ENCODE results near the gene MRPS11.
"Not testable (repeated sequence)": the region's sequence is repeated elsewhere in the genome, so short reads cannot be mapped to it uniquely, and the experiment has no call there.

Gene MRPS11

DNA sequence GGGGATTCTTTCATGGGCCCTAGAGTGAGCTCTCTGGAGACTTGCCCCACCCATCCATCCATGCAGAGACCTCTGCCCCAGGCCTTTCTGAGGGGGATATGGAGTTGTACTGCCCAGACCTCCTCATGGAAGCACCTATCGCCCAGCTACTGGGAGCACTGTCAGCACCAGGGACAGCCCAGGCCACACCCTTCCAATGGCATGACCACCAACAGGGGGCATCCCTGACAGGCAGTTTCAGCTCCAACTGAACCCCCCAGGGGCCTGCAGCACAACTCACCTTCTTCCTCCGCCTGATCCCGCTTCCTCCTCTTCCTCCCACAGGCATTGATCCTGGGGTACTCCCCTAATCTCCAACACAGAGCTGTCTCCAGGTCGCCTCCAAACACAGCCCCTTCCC is 21.8 kb downstream of the MRPS11 start:
- DNase-seq (ENCODE audit: low read depth in 2 of 2), result no peak

DNA sequence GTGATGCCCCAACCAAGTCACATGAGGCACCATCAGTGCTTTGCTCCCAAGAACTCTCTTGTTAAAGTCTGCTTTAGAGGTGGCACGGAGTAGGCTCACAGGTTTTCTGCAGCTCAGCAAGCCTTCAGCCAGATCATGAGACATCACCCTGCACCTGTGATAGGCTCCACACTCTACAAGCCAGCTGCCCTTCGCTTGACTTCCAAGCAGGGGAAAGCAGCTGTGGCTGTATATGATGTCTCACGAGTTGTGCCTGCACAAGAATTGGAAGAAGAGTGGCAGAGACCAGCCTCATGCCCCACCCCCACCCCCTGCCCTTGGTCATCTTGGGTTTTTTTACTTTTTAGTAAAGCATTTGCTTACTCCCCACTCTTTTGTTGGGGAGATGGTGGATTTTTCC is 22.5 kb downstream of the MRPS11 start:
- no peak for DNase-seq (ENCODE audit: low read depth in 2 of 2)

DNA sequence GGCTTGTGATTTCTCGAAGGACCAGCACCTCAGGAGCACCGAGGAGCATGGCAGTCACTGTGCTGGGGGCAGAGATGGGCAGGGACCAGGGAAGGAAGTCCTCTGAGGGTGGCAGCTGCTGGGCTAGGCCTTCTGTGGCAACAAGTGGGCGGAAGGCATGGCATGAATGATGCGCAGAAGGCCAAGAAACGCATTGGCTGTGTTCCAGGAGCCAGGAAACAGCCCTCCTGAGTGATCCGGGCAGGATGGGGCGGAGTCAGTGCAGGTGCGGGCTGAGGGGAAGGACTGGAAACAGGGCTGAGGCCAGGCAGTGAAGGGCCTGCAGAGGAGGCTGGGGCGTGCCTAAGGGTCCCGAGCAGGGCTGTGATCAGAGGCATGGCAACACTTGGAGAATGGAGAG is 23.6 kb downstream of the MRPS11 start:
- no peak for DNase-seq (ENCODE audit: low read depth in 2 of 2)

DNA sequence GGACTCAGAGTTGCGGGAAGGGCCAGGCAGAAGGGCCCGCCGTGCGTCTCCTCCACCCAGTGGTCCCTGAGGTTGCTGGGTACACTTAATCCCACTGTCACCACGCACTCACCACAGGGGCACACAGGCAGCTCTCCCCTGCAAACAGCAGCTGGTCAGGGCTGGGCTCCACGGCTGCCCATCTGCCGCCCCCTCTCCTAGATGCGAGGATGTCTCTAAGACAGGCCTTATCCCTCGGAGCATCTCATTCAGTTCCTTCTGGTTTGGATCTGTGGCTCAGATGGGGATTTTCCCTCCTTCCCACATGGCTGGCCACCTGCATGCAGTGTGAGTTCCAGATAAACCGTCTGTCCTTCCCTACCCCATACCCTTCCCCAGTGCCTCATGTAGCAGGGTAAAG is 26.3 kb downstream of the MRPS11 start:
- no peak for DNase-seq (ENCODE audit: low read depth in 2 of 2)

DNA sequence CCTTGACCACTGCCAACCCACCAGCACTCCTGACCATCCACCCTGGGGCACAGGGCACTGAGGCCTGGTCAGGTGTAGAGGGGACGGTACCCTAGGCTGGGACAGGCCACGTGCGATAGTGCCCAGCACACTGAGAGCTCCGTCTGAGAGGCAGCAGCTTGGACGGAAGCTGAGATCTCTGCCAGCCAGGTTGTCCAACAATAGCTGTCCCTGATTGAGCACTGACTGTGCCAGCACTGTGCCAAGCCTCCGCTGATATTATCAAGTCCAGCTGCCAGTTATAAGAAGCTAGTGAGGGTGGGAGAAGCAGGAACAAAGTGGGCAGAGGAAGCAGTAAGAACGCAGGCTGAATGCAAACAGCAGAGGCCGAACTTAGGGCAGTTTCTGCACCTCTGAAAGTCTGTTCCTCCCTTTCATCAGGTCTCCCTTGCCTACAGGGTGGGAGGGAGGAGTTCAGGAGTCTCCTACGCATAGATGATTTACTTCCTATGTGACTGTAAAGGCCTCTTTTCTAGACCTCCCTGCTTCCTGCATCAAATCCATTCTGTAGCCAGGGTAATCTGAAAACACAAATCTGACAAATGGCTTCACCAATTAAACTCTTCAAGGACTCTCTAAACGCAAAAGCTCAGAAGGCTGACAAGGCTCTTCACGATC is 29.7 kb downstream of the MRPS11 start:
- no peak for DNase-seq (ENCODE audit: low read depth in 2 of 2)

DNA sequence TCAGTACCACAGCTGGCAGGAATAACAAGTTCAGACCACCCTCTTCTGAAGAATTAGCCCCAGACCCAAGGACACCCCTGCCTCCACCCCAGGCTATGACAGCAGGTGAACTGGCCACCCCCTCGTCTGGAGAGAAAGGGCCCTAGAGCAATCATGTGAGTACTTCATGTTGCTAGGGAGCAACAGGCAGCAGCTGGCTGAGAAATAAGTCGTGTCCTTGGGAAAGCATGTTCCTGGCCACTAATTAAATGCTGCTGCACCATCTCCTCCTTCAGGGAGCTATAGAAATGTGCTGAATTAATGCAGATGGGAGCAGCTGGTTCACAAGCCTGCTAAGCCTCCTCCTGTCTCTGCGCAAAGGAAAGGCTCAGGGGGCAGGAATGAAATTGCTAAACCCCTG is 31.5 kb downstream of the MRPS11 start:
- no peak for DNase-seq (ENCODE audit: low read depth in 2 of 2)

DNA sequence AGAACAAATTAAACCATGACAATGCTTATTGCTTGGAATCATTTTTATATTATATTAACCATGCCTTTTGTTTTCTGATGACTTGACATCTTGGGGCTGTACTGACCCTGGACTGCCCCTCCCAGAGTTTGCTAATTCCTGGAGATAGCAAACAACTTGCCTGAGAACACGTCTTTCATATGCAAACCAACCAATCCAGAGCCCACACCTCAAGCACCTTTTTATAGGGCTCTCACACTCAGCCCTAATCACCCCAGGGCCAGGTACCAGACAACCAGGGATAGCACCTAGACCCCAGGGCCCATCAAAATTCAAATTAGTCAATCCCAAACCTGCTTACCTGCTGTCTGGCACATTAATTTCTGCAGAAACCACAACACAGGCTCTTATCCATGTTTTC is 36.9 kb downstream of the MRPS11 start:
- DNase-seq (ENCODE audit: low read depth in 2 of 2), result no peak

DNA sequence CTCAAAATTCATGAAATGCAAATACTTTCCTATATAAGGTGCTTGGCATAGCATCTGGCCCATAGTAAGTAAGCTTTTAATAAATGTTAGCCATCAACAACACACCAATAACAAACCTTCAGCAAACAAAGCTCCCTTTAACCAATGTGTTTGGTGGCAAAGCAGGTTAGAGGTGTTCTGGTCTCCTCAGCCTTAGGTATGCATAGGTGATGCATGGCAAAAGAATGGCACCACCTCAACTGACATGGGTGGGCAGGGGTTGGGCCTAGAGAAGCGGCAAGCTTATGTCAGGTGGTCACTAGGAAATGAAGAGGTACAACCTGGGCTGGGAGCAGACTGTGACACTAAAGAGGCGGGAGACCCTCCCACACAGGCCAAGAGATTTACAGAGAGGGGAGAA is 38.2 kb downstream of the MRPS11 start:
- DNase-seq (ENCODE audit: low read depth in 2 of 2), result no peak

DNA sequence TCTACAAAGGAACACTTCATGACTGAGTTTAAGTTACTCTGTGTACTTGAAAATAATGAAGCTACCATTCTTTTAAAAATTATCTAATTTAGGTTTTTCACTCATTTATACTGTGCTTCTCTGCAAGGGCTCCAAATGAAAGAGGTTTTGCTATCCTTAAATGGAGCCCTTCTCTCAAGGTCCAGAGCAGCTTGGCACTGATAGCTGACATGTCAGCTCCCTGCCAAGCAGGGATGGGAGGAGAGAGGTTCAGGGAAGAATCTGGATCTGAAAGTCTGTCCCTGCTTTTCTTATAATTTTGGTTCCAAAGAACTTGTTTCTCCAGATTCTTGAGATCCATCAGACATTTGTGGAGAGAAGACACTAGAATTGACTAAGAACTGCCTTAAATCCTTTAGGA is 39.1 kb downstream of the MRPS11 start:
- no peak for DNase-seq (ENCODE audit: low read depth in 2 of 2)

DNA sequence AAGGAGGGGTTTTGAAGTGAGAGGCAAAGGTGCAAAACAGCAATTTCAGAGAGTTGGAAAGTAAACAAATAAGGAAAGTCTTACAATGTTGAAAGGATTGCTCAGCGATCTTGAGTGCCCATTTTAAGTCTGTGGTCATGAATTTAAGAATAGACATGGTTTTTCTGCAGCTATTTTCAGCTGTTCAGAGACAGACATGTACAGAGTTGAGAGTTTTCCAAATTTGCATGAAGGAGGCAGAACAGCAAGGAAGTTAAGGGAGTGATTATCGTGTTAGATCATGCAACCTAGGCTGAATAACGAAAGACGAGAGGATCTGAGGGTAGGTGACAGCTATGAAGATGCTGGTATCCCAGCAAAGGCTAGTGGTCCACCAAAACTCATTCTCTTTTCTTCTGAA is 41.8 kb downstream of the MRPS11 start:
- no peak for DNase-seq (ENCODE audit: low read depth in 2 of 2)

DNA sequence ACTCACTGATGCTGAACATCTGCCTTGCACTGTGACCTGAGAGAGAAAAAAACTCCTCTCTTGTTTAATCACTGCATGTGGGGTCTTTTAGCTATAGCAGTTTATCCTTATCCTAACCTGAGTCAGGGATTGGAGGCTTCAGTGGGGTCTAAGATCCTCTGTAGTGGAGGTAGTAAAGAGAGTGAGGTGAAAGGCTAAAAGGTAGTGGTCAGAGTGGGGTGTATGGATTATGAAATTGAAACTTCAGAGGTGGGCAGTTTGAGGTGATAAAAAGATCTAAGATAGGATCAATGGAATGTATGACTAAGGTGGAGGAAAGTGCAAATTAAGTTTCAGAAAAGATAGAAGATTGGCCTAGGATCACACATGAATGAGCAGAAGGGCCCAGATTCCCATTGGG is 42.5 kb downstream of the MRPS11 start:
- no peak for DNase-seq (ENCODE audit: low read depth in 2 of 2)

DNA sequence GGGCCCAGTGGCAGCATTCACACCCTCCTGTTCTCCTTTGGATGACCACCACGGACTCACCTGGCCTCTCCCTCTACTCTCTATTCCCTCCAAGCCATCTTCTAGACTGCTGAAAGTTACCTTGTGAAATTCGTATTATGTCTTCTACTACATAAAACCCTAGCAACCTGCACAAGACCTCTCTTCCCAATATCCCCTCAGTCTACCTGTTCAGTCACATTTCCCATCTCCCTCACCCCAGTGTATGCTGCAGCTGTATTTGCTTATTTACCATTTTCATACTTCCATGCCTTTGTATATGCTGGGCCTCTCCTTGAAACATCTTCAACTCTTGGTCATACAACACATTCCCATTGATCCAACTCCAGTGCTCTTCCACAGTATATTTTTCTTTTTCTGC is 43.7 kb downstream of the MRPS11 start:
- no peak for DNase-seq (ENCODE audit: low read depth in 2 of 2)

DNA sequence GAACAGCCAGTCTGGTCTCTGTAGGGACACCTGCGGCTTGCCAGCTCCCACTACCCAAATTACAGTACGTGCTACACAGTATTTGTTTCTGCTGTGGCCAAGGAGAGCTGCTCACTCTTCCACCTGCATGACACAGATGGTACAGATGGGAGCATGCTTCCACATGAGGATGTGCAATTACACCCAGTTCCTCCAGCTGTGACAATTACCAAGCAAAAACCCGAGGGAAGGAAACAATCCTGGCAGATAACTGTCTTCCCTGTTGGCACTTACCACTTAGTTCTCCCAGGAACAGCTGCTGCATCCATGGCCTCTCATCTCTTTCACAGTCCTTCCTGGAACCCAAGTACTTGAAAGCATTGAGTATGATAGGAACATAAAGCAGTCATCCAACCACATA is 44.6 kb downstream of the MRPS11 start:
- no peak for DNase-seq (ENCODE audit: low read depth in 2 of 2)

DNA sequence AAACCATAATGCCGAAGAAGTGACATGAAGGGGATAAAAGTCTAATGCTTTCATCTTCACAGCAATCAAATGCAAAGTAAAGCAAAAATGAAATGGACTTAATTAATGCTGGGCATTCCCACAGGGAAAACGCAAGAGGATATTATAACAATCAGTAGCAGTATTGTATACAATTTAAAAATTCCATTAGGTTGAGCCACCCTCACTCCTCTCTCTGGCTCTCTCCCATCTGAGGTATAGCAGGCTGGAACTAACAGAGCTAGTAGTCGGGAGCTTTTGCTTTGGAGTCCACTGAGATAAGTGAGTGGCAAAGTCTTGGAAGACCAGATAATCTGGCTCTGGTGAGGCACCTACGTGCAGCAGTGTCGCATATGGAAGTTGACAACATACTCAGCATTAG is 45.1 kb downstream of the MRPS11 start:
- no peak for DNase-seq (ENCODE audit: low read depth in 2 of 2)

DNA sequence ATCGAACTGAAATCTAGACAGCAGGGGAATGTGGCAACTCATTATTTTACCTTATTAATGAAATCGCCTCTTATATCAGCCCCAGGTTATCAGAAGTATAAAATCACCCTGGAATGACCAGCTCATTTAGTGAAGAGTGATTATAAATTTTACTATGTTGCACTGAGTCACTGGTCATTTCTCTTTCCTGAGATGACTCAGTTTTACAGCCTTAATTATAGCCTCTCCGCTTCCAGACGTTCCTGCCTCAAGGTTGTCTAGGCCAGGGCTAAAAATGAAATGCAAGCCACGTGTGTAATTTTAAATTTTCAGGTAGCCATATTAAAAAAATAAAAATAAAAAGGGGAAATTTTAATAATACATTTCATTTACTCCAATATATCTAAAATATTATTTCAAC is 45.7 kb downstream of the MRPS11 start:
- no peak for DNase-seq (ENCODE audit: low read depth in 2 of 2)

DNA sequence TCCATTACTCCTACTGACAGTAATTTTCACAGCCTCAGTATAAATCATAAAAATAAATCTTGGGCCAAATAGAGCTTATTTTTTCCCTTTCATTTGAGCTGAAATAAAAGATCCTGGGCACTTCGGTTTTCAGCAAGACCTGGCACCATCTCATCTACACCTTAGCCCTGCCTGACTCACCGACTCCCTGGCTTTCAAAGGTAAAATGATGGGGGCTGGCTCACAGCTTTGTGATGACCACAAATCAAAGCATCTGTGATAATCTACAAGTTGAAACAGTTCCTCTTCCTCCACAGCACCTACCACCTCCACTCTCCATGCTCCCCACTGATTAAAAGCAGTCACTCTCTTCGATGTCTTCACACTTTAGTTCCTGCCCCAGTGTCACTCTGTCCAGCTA is 51.4 kb downstream of the MRPS11 start:
- no peak for DNase-seq (ENCODE audit: low read depth in 2 of 2)

DNA sequence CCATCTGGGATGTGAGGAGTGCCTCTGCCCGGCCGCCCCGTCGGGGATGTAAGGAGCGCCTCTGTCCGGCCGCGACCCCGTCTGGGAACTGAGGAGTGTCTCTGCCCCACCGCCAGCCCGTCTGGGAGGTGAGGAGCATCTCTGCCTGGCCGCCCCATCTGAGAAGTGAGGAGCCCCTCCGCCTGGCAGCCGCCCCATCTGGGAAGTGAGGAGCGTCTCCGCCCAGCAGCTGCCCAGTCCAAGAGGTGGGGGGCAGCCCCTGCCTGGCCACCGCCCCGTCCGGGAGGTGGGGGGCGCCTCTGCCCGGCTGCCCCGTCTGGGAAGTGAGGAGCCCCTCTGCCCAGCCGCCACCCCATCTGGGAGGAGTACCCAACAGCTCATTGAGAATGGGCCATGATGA is 56.6 kb downstream of the MRPS11 start:
- not testable (repeated sequence) for DNase-seq (ENCODE audit: low read depth in 2 of 2)

DNA sequence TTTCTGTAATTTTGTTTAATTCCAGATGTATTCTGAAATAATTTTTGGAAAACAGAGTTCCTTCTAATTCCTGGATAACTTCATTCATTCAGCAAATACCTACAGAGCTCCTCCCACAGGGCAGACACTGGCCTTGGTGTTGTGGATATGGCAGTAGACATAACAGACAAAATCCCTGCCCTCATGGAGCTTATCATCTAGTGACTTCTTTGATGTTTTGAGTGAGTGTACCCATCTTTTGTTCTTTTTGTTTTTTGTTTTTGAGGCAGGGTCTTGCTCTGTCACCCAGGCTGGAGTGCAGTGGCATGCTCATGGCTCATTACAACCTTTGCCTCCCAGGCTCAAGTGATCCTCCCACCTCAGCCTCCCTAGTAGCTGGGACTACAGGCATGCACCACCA is 57.9 kb downstream of the MRPS11 start:
- no peak for DNase-seq (ENCODE audit: low read depth in 2 of 2)

DNA sequence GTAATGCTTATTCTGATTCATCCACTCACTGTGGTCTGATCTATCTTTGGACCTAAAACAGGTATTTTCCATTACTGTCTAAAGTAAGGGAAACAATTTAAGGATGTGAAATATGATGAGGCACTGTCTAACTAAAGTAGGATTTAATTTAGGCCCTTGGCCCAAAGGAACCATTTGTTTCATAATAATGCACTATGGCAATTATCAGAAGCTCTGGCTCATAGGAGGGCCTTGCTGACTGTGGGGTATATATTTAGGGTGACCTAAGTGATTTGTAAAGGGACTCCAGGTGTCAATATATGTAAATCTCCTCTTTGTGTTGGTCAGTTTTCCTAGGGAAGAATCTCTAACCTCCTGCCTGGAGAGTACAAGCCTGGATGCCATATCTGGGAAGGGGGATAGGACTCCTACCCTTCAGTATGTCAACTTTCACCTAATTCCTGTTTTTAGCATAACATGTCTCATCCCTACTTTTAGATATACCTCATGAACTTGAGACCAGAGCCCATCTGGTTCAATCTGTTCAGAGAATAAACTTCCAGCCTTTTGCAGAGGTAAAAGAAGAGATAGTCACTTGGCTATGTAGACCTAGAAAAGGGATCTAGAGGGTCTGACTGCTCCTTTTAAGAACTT is 58.9 kb downstream of the MRPS11 start:
- DNase-seq (ENCODE audit: low read depth in 2 of 2), result no peak

DNA sequence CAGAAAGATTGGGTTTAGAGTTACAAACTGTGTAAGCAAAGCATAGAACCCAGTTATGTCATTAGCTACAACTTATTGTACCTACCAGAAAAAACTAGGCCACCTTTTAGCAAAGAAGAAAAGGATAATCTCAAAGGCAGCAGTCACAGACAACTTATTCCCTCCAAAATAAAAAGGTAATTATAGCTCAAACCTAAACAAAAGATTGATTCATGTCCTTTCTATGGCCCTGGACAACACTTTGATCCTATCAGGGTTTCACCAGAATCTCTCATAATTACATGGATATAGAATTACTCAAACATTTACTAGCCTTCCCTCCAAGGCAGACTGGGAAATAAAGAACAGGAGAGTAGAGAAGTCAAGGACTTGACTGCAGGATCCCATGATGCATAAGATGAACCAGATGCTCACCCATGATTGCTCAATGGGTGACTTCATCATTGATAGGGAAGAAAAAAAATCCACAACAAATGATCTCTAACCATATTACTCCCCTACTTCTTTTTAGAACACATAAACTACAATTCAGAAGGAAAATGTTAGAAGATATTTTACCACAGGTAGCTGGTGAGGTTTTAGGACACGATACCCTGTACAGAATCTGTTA is 61.6 kb downstream of the MRPS11 start:
- DNase-seq (ENCODE audit: low read depth in 2 of 2), result no peak

All from stimulated activated CD4-positive, alpha-beta T cell treated with anti-CD3 and anti-CD28 coated beads, Interleukin-1b, Interleukin-23, amount 100 ng/mL, for 1 hour (primary cell).